ENCODE data around the gene GAS7.

GRCh38 chr17:9925457-9925856 is 272.9 kb downstream of the GAS7 start:
- TF ChIP-seq POLR2A (IDR thresholded peaks at IDR 0.05) = no peak
- TF ChIP-seq CTCF (IDR thresholded peaks at IDR 0.05) = no peak
